Measurements from ENCODE around the gene NR2F6.

GRCh38 chr19:17197666-17198065 is 48.1 kb downstream of the NR2F6 start:
- TF ChIP-seq CTCF (conservative IDR thresholded peaks at IDR 0.05; ENCODE audit: low read depth in 2 of 2) (no peak), EZH2 (IDR thresholded peaks at IDR 0.05; ENCODE audit: low read depth, unreplicated experiment) (no peak), REST (IDR thresholded peaks at IDR 0.05; ENCODE audit: unreplicated experiment) (no peak), POLR2AphosphoS5 (IDR thresholded peaks at IDR 0.05; ENCODE audit: low read depth) (no peak), JUNB (IDR thresholded peaks at IDR 0.05; ENCODE audit: unreplicated experiment) (no peak), EZH2phosphoT487 (IDR thresholded peaks at IDR 0.05; ENCODE audit: unreplicated experiment) (no peak), CREB1 (CRISPR knock-in tag; IDR thresholded peaks at IDR 0.05; ENCODE audit: low read depth) (no peak), STAT1 (IDR thresholded peaks at IDR 0.05; ENCODE audit: unreplicated experiment) (no peak), ZNF114 (CRISPR knock-in tag; IDR thresholded peaks at IDR 0.05) (no peak), ZNF331 (CRISPR knock-in tag; IDR thresholded peaks at IDR 0.05; ENCODE audit: low read depth) (no peak), NANOG (IDR thresholded peaks at IDR 0.05; ENCODE audit: borderline replicate concordance) (no peak)
- TF ChIP-seq, protein P1, sequence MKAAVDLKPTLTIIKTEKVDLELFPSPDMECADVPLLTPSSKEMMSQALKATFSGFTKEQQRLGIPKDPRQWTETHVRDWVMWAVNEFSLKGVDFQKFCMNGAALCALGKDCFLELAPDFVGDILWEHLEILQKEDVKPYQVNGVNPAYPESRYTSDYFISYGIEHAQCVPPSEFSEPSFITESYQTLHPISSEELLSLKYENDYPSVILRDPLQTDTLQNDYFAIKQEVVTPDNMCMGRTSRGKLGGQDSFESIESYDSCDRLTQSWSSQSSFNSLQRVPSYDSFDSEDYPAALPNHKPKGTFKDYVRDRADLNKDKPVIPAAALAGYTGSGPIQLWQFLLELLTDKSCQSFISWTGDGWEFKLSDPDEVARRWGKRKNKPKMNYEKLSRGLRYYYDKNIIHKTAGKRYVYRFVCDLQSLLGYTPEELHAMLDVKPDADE (IDR thresholded peaks at IDR 0.05), result no peak
- TF ChIP-seq, protein P2, sequence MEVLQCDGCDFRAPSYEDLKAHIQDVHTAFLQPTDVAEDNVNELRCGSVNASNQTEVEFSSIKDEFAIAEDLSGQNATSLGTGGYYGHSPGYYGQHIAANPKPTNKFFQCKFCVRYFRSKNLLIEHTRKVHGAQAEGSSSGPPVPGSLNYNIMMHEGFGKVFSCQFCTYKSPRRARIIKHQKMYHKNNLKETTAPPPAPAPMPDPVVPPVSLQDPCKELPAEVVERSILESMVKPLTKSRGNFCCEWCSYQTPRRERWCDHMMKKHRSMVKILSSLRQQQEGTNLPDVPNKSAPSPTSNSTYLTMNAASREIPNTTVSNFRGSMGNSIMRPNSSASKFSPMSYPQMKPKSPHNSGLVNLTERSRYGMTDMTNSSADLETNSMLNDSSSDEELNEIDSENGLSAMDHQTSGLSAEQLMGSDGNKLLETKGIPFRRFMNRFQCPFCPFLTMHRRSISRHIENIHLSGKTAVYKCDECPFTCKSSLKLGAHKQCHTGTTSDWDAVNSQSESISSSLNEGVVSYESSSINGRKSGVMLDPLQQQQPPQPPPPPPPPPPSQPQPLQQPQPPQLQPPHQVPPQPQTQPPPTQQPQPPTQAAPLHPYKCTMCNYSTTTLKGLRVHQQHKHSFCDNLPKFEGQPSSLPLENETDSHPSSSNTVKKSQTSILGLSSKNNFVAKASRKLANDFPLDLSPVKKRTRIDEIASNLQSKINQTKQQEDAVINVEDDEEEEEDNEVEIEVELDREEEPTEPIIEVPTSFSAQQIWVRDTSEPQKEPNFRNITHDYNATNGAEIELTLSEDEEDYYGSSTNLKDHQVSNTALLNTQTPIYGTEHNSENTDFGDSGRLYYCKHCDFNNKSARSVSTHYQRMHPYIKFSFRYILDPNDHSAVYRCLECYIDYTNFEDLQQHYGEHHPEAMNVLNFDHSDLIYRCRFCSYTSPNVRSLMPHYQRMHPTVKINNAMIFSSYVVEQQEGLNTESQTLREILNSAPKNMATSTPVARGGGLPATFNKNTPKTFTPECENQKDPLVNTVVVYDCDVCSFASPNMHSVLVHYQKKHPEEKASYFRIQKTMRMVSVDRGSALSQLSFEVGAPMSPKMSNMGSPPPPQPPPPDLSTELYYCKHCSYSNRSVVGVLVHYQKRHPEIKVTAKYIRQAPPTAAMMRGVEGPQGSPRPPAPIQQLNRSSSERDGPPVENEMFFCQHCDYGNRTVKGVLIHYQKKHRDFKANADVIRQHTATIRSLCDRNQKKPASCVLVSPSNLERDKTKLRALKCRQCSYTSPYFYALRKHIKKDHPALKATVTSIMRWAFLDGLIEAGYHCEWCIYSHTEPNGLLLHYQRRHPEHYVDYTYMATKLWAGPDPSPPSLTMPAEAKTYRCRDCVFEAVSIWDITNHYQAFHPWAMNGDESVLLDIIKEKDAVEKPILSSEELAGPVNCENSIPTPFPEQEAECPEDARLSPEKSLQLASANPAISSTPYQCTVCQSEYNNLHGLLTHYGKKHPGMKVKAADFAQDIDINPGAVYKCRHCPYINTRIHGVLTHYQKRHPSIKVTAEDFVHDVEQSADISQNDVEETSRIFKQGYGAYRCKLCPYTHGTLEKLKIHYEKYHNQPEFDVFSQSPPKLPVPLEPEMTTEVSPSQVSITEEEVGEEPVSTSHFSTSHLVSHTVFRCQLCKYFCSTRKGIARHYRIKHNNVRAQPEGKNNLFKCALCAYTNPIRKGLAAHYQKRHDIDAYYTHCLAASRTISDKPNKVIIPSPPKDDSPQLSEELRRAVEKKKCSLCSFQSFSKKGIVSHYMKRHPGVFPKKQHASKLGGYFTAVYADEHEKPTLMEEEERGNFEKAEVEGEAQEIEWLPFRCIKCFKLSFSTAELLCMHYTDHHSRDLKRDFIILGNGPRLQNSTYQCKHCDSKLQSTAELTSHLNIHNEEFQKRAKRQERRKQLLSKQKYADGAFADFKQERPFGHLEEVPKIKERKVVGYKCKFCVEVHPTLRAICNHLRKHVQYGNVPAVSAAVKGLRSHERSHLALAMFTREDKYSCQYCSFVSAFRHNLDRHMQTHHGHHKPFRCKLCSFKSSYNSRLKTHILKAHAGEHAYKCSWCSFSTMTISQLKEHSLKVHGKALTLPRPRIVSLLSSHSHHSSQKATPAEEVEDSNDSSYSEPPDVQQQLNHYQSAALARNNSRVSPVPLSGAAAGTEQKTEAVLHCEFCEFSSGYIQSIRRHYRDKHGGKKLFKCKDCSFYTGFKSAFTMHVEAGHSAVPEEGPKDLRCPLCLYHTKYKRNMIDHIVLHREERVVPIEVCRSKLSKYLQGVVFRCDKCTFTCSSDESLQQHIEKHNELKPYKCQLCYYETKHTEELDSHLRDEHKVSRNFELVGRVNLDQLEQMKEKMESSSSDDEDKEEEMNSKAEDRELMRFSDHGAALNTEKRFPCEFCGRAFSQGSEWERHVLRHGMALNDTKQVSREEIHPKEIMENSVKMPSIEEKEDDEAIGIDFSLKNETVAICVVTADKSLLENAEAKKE (CRISPR knock-in tag; IDR thresholded peaks at IDR 0.05), result no peak

Data from GM23338 (cell line).